Inferior parietal cortex (tissue), 1 donor: ENCODE data around the gene NOXA1.

Source experiments
- DNase-seq: peaks from one replicate; pipeline ENCODE4 v3.0.0-alpha.2; 2016; ENCODE audit errors: extremely low spot score

Gene NOXA1

GRCh38 chr9:137427454-137428310 lies 4.5 kb downstream of the NOXA1 start:
- no peak for DNase-seq

DNA sequence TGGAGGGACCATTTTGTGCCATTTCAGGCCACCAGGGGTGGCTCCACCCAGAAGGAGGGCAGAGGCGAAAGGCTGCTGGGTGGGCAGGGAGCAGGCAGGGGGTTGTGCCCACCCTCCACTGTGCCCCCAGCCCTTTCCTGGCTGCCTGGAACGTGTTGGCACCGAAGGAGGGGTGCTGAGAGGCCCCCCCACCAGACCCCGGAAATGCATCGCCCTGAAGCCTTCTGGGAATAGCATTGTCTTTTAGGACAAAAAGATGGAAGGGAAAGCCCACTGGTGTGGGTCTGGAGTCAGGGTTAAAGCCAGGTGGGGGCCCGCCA lies 5.1 kb downstream of the NOXA1 start:
- no peak for DNase-seq

- DNase-seq = no peak
Measured at GRCh38 chr9:137428841-137429545, 5.8 kb downstream of the NOXA1 start.

- DNase-seq = no peak
Measured at GRCh38 chr9:137429546-137429890, 6.3 kb downstream of the NOXA1 start.

GRCh38 chr9:137429974-137430722 lies 7.0 kb downstream of the NOXA1 start:
- no peak for DNase-seq

DNA sequence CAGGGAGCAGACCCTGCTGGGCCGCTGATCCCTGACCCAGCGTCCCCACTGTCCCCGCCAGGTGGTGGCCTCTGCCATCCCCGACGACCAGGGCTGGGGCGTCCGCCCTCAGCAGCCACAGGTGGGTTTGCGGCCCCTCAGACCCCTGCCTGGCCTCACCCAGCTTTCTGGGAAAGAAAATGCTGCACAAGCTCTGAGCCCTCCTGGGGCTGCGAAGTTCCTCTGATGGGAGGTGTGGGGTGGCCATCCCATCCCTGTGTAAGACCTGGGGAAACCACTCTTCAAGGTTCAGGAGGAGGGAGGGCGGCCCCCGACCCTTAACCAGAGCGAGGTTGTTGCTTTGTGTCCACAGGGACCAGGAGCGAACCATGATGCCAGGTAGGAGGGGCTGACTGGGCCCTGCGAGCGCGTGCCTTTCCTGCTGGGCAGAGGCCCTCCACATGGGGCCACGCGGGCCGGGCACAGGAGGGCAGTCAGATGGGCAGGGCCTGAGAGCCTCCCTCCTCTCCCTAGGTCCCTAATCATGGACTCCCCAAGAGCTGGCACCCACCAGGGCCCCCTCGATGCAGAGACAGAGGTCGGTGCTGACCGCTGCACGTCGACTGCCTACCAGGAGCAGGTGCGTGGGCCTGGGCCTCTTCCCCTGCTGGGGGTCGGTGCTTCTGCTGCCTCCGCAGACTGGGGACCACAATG lies 7.7 kb downstream of the NOXA1 start:
- no peak for DNase-seq

DNA sequence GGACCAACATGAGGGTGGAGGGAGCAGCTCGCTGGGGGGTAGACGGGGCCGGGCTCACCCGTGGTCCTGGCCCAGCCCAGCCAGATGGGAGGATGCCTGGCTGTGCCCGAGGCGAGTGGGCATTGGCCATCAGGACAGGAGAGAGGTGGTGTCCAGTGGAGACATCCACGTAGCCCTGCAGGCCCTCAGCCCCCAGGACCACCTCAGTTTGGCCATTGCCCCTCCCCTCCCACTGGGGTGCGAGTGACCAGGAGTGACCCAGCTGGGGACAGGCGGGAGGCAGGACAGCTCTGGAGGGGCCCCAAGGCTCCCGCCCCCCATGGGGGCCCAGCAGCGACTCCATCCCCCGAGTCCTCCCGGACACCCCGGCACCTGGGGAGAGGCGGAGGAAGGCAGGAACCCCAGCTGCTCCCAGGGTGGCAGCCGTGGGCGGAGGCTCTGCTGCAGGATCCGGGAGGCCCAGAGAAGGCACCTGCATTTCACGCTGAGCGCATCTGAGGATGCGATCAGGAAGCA lies 8.3 kb downstream of the NOXA1 start:
- DNase-seq = no peak

- DNase-seq = no peak
Measured at GRCh38 chr9:137432687-137433348, 9.6 kb downstream of the NOXA1 start.

DNA sequence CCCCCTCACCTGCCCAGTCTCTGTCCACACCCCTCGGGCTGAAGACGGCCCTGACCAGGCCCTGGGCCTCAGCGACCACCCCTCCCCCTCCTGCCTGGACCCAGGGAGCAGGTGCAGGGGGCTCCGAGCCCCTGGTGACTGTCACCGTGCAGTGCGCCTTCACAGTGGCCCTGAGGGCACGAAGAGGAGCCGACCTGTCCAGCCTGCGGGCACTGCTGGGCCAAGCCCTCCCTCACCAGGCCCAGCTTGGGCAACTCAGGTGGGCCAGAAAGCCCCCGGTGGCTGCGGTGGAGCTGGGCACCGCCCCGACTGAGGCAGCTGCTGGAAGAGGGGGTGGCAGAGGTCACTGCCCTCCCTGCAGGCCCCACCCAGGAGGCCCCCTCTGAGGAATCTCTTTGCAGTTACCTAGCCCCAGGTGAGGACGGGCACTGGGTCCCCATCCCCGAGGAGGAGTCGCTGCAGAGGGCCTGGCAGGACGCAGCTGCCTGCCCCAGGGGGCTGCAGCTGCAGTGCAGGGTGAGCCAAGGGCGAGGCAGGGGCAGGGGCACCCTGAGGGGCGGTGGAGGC lies 10.2 kb downstream of the NOXA1 start:
- DNase-seq = no peak

DNA sequence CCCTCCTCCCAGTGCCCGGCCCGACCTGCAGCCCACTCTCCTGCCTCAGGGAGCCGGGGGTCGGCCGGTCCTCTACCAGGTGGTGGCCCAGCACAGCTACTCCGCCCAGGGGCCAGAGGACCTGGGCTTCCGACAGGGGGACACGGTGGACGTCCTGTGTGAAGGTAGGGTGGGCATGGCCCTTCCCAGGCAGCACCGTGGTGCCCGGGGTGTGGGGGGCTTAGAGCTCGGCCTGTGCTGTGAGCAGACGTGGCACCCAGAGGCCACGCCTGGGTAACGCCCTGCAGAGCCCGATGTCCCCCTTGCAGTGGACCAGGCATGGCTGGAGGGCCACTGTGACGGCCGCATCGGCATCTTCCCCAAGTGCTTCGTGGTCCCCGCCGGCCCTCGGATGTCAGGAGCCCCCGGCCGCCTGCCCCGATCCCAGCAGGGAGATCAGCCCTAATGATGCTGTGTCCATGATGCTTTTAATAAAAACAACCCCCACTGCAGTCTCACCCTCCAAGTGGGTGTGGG lies 10.8 kb downstream of the NOXA1 start:
- no peak for DNase-seq

DNA sequence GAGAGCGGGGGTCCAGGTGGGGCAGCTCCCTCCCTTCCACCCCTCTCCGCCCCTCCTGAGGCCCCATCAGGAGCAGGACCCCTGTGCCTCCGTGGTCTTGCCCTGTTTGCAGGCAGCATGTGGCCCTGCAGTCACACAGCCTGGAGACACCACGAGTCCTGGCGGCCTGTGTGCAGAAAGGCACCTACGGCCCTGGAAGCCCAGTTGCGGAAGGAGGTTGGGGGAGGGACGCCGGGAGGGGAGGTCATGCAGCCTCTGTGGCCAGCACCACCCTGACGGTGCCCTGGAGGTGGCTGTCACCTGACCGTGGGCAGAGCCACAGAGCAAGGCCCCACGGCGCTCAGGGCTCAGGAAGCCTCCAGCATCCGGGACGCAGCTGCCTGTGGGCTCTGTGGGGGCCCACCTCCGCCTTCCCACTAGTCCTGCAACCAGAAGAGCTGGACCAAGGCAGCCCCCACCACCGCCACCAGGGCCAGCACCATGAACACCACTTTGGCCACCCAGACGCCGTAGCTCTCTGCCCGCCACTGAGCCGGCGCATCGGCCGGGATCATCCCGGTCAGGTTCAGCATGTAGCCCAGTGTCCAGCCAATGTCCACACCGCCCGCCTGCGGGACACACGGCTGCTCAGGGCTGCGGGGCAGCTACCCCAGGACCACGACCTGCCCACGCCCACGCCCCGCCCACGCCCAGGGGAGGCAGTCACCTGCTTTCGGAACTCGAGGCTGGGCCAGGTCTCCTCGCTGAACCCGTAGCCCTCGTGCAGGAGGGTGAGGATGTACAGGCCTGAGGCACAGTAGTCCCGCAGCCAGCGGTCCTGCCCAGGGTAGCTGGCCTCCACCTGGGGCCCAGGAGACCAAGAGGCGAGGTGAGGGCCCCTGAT lies 11.5 kb downstream of the NOXA1 start:
- no peak for DNase-seq

DNA sequence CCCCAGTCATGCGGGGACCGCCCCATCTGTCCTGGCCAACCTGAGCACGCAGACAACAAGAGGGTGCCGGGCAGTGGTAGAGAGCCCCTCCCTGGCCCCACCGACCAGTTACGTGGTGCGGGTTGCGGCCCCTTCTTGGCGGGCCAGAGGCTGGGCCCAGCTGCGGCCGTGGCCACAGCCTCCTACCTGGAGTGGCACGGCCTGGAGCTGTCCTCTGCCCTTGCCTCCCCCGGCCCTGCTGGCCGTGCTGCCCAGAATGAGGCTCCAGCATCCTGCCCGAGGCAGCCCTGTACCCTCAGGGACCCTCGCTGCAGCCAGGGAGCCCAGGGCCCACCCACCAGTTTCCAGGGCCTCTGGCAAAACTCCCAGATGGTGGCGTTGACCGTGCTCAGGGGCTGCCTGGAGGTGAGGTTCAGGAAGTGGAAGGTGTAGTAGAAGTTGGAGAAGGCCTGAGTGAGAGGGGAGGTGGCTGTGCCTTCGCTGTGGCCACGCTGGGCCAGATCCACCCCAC lies 12.2 kb downstream of the NOXA1 start:
- DNase-seq = no peak

DNA sequence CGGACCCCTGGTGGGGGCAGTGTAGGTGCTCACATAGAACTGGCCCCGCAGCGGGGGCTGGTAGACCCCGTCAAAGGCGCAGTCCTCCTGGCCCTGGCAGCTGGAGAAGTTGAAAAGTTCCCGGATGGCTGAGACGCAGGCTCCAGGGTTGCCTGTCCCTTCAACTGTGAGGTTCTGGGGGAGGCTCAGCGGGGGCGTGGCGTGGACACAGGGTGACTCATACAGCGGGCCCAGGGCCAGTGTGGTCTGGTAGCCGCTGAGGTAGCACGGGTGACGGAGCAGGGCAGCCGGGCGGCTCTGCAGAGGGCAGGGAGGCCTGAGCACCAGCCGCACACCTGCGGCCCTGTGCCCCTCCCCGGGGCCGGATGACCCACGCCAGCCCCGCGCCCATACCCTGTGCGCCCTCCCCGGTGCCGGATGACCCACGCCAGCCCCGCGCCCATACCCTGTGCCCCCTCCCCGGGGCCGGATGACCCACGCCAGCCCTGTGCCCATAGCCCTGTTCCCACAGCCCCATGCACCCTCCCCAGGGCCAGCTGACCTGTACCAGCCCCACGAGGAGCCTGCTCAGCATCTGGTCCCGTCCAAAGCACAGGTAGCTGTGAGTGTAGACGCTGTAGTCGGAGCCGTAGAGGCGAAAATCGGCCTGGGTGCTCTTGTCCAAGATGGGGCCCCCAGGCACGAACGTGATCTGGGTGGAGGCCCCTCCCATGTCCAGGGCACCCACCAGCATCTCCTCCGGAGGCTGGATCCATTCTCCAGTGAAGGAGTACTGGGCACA lies 13.0 kb downstream of the NOXA1 start:
- DNase-seq = no peak

GRCh38 chr9:137436761-137437600 lies 13.8 kb downstream of the NOXA1 start:
- DNase-seq = no peak

DNA sequence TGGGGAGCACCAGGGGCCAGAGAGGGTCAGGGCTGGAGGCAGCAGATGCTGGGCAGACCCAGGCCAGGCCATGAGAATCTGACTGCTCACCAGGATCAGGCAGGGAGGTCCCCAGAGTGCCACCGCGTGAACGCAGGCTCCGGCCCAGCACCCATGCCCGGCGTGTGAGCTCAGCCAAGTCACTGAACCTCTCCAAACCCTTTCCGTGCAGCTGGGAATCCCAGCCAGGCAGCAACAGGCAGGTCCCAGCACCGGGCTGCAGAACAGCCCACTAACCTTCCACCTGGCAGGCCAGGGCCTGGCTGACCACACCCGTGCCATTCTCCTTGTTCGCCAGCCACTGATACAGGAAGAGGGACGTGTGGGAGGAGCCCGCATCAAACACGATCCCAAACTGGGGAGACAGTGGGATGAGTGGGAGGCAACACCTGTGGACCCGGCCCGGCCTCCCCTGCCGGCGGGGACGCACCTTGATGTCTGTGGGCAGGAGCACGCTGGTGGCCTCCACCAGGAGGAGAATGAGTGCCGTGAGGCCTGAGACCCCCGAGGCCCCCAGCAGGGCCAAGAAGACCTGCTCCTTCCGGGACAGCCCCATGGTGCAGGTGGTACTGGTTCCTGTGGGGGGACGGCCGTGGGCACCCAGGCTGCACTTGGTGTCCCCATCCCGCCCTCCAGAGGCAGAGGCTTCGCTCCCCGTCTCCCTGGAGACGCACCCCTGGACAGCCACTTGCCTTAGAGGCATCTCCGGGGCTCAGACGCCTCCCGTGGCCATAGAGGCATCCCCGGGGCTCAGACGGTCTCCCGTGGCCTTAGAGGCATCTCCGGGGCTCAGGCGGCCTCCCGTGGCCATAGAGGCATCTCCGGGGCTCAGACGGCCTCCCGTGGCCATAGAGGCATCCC lies 14.7 kb downstream of the NOXA1 start:
- DNase-seq = no peak

DNA sequence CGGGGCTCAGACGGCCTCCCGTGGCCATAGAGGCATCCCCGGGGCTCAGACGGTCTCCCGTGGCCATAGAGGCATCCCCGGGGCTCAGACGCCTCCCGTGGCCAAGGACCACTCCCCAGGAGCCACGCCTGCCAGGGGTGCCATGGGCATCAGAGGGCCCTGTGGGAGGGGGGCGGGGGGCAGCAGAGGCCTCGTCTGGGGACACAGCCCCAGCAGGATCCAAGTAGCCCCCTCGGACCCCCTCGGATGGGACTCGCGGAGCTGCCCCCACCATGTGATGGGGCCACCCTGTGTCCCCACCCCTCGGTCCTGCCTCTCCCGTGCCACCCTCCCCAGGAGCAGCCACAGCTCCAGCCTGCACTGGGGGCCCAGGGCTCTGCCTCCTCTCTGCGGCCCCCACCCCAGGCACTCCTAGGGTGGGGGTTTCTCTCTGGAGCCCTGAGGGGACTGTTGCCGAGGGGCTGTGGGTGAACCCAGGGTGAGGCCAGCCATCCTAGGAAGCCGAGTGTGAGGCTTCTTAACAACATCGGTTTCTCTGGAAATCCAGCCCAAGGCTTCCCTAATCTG lies 15.5 kb downstream of the NOXA1 start:
- no peak for DNase-seq
